Neural progenitor cell (in vitro differentiated cells): ENCODE results near the gene TBC1D14.

Experiments used
- EZH2phosphoT487 ChIP-seq: fragments of 200-600 bp; sonication (generic); IDR thresholded peaks from 2 replicates; pipeline ENCODE4 v1.6.1; 2017; ENCODE audit warnings: antibody characterized with exemption
- TF ChIP-seq, protein P1 (sequence below): fragments of 200-600 bp; sonication (generic); IDR thresholded peaks from 2 replicates; pipeline ENCODE4 v1.5.1; 2017; ENCODE audit warnings: antibody characterized with exemption, mild to moderate bottlenecking

DNA sequence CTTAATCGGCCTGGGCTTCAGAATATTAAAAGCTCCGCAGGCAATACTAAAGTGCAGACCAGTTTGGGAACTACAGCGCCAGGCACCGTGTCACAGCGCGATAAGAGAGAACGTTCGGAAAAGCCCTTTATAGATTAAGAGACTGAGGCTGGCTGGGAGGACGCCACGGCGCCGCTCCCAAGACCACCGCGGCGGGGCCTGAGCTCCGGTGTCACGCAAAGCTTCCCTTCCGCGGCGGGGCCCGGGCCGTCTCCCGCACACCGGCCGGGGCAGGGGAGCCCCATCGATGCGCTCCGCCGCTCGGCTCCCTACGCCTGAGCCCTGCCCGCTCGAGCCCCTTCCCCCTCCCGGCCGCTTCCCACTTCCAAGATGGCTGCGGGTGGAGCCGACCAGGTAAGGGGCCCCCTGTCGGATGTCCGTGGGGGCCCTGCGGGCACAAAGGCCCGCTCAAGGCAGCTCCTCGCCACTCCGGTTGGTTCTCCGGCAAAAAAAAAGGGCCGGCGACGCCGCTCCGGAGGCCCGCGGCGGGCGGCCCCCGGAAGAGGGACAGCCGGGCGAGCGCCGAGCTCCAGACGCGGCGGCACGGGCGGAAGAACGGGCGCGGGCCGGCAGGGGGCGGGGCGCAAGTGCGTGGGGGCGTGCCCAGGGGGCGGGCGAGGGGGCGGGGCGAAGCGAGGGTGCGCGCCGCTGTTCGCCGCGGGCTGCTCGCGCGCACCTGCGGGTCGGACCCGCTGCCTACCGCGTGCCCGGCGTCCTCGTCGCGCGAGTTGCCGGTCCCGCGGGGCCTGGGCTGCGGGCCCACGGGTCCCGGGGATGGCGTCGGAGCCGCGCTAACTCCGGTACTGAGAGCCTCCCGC is at the start of gene TBC1D14:
- TF ChIP-seq, protein P1, sequence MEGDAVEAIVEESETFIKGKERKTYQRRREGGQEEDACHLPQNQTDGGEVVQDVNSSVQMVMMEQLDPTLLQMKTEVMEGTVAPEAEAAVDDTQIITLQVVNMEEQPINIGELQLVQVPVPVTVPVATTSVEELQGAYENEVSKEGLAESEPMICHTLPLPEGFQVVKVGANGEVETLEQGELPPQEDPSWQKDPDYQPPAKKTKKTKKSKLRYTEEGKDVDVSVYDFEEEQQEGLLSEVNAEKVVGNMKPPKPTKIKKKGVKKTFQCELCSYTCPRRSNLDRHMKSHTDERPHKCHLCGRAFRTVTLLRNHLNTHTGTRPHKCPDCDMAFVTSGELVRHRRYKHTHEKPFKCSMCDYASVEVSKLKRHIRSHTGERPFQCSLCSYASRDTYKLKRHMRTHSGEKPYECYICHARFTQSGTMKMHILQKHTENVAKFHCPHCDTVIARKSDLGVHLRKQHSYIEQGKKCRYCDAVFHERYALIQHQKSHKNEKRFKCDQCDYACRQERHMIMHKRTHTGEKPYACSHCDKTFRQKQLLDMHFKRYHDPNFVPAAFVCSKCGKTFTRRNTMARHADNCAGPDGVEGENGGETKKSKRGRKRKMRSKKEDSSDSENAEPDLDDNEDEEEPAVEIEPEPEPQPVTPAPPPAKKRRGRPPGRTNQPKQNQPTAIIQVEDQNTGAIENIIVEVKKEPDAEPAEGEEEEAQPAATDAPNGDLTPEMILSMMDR: peak; percentile 43
- no peak for TF ChIP-seq EZH2phosphoT487
